Activated naive CD8-positive, alpha-beta T cell treated with anti-CD3 and anti-CD28 coated beads, Interleukin-2, amount 50 U/mL, for 24 hours (primary cell): ENCODE results near the gene NYAP2.

Experiments used
- ATAC-seq: fragments of 150-1000 bp; cut with Tn5 transposase; one replicate; pipeline ENCODE4 v1.10.0; 2021
- DNase-seq: peaks from one replicate; pipeline ENCODE4 v3.0.0; 2021
- H3K27ac Mint-ChIP-seq: one replicate; pipeline ENCODE4 v1.8.0; 2021; ENCODE audit warnings: mild to moderate bottlenecking, mixed read lengths
- H3K27me3 Mint-ChIP-seq: one replicate; pipeline ENCODE4 v1.8.0; 2021; ENCODE audit warnings: mixed read lengths
- H3K36me3 Mint-ChIP-seq: one replicate; pipeline ENCODE4 v1.8.0; 2021; ENCODE audit warnings: low read depth, mixed read lengths
- H3K4me1 Mint-ChIP-seq: one replicate; pipeline ENCODE4 v1.8.0; 2021; ENCODE audit warnings: mixed read lengths
- H3K4me3 Mint-ChIP-seq: one replicate; pipeline ENCODE4 v1.8.0; 2021; ENCODE audit warnings: mild to moderate bottlenecking, moderate library complexity, mixed read lengths
- H3K9me3 Mint-ChIP-seq: one replicate; pipeline ENCODE4 v1.8.0; 2021; ENCODE audit warnings: mixed read lengths

Gene NYAP2

DNA sequence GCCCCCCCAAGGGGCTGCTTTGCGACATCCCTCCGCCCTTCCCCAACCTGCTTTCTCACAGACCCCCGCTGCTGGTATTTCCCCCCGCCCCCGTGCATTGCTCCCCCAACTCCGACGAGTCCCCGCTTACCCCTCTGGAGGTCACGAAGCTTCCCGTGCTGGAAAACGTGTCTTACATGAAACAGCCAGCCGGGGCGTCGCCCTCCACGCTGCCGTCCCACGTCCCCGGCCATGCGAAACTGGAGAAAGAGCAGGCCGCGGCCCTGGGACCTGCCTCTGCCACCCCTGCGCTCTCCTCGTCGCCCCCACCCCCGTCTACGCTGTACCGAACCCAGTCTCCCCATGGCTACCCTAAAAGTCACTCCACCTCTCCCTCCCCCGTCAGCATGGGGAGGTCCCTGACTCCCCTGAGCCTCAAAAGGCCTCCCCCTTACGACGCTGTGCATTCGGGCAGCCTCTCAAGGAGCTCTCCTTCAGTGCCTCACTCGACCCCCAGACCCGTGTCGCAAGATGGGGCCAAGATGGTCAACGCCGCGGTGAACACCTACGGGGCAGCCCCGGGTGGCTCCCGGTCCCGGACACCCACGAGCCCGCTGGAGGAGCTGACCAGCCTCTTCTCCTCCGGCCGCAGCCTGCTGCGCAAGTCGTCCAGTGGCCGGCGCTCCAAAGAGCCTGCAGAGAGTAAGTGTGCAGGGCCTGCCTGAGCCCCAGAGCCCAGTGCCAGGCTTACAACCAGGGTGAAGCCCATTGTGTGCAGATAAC lies 183.0 kb downstream of the NYAP2 start:
- H3K27me3 Mint-ChIP-seq = no peaks in the 10 kb centered on the region
- DNase-seq (no peak), ATAC-seq (no peak)
- H3K4me3 Mint-ChIP-seq = no peak overlapping the region
- no peaks in the 10 kb centered on the region for H3K9me3 Mint-ChIP-seq
- H3K4me1 Mint-ChIP-seq = no peaks in the 10 kb centered on the region
- no peaks in the 10 kb centered on the region for H3K36me3 Mint-ChIP-seq
- H3K27ac Mint-ChIP-seq = no peak overlapping the region

DNA sequence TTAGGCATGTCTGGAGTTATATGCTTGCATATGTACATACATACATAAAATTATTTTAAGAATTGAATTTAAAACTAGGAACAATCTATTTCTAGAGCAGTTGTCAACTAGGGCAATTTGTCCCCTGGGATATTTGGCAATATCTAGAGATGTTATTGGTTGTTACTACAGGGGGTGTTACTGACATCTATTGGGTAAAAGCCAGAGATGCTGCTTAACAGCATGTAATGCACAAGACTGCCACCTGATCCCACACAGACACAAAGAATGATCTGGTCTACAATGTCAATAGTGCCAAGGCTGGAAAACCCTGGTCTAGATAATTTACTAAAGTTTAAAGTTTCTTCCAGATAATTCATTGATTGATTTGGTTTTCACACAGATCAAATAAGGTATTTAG lies 185.3 kb downstream of the NYAP2 start:
- Mint-ChIP-seq H3K27me3 (peaks cover 2% of the 10 kb centered on the region), H3K9me3 (no peaks in the 10 kb centered on the region), H3K36me3 (no peaks in the 10 kb centered on the region)

DNA sequence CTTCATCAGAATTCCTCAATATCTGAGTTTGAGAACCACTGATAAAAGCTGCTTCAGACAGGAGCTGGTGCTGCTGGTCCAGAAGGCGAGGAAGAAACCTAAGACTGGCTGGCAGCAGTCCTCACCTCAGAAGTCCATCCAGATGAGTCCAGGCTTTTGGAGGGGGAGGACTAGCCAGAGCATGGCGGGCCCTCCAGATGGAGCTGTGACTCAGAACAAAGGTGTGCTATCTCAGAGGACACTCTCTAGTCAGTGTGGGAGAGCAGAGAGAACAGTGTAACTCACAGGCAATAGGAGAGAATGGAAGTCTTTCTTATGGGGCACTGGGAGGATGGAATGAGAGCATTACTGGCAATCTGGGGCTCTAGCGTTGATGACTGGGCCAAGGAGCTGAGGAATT lies 191.4 kb downstream of the NYAP2 start:
- H3K27me3 Mint-ChIP-seq = peaks cover 4% of the 10 kb centered on the region
- H3K36me3 Mint-ChIP-seq = no peaks in the 10 kb centered on the region
- H3K27ac Mint-ChIP-seq = no peak overlapping the region
- H3K9me3 Mint-ChIP-seq = no peaks in the 10 kb centered on the region
- ATAC-seq = no peak
- no peak overlapping the region for H3K4me3 Mint-ChIP-seq
- H3K4me1 Mint-ChIP-seq = no peaks in the 10 kb centered on the region
- no peak for DNase-seq

More for the DNA sequence above, 185.3 kb downstream of the NYAP2 start:
- Mint-ChIP-seq H3K4me1 (no peaks in the 10 kb centered on the region), H3K27ac (no peak overlapping the region), H3K4me3 (no peak overlapping the region)
- ATAC-seq (no peak), DNase-seq (no peak)

DNA sequence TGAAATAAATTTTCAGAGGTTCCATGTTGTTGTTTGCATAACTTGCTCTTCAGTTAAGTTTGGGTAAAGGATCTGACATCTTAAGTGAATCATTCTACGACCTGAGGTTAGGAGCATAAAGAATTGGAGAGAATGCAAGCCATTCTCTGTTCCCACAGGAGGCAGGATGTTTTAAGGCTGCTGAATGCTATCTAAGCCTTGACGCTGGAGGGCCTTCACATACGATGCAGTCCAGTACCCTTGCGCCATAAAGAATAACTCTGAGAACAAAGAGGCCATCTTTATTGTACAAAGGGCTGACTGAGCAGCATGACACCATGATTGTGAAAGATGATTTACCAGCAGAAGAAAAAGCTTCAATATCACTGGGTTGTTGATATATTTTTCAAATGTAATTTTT lies 198.4 kb downstream of the NYAP2 start:
- H3K36me3 Mint-ChIP-seq = no peaks in the 10 kb centered on the region
- H3K27ac Mint-ChIP-seq = no peak overlapping the region
- H3K27me3 Mint-ChIP-seq = peaks cover 3% of the 10 kb centered on the region
- no peaks in the 10 kb centered on the region for H3K9me3 Mint-ChIP-seq
- no peaks in the 10 kb centered on the region for H3K4me1 Mint-ChIP-seq
- ATAC-seq (no peak), DNase-seq (no peak)
- no peak overlapping the region for H3K4me3 Mint-ChIP-seq

GRCh38 chr2:225598426-225598825 lies 198.9 kb downstream of the NYAP2 start:
- H3K27me3 Mint-ChIP-seq = peaks cover 3% of the 10 kb centered on the region
- H3K4me1 Mint-ChIP-seq = no peaks in the 10 kb centered on the region
- no peak overlapping the region for H3K27ac Mint-ChIP-seq
- H3K9me3 Mint-ChIP-seq = no peaks in the 10 kb centered on the region
- DNase-seq = no peak
- no peak overlapping the region for H3K4me3 Mint-ChIP-seq
- ATAC-seq = no peak
- H3K36me3 Mint-ChIP-seq = no peaks in the 10 kb centered on the region

GRCh38 chr2:225598897-225599296 lies 199.4 kb downstream of the NYAP2 start:
- Mint-ChIP-seq H3K4me1 (no peaks in the 10 kb centered on the region), H3K4me3 (no peak overlapping the region), H3K9me3 (no peaks in the 10 kb centered on the region), H3K36me3 (no peaks in the 10 kb centered on the region), H3K27me3 (peaks cover 3% of the 10 kb centered on the region), H3K27ac (no peak overlapping the region)
- ATAC-seq (no peak), DNase-seq (no peak)

DNA sequence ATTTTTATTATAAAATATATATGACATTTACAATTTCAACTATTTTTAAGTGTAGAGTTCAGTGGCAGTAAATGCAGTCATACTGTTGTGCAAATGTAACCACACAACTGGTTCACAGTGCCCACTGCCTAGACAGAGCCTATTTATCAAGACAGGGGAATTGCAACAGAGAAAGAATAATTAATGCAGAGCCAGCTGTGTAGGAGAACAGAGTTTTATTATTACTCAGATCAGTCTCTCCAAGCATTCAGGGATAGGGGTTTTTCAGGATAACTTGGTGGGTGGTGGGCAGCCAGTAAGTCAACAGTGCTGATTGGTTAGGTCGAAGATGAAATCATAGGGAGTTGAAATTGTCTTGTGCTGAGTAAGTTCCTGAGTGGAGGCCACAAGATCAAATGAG lies 200.3 kb downstream of the NYAP2 start:
- Mint-ChIP-seq H3K27me3 (peaks cover 5% of the 10 kb centered on the region), H3K36me3 (no peaks in the 10 kb centered on the region), H3K4me1 (no peaks in the 10 kb centered on the region), H3K9me3 (no peaks in the 10 kb centered on the region), H3K4me3 (no peak overlapping the region), H3K27ac (no peak overlapping the region)
- no peak for ATAC-seq
- no peak for DNase-seq

- no peak overlapping the region for H3K4me3 Mint-ChIP-seq
- no peaks in the 10 kb centered on the region for H3K36me3 Mint-ChIP-seq
- no peak for ATAC-seq
- H3K27ac Mint-ChIP-seq = no peak overlapping the region
- H3K4me1 Mint-ChIP-seq = no peaks in the 10 kb centered on the region
- H3K9me3 Mint-ChIP-seq = no peaks in the 10 kb centered on the region
- DNase-seq = no peak
- peaks cover 5% of the 10 kb centered on the region for H3K27me3 Mint-ChIP-seq
Measured at GRCh38 chr2:225600444-225600843, 200.9 kb downstream of the NYAP2 start.

GRCh38 chr2:225600865-225601264 lies 201.4 kb downstream of the NYAP2 start:
- no peak overlapping the region for H3K4me3 Mint-ChIP-seq
- H3K27me3 Mint-ChIP-seq = peaks cover 3% of the 10 kb centered on the region
- no peaks in the 10 kb centered on the region for H3K9me3 Mint-ChIP-seq
- no peak for ATAC-seq
- H3K27ac Mint-ChIP-seq = no peak overlapping the region
- DNase-seq = no peak
- no peaks in the 10 kb centered on the region for H3K36me3 Mint-ChIP-seq
- no peaks in the 10 kb centered on the region for H3K4me1 Mint-ChIP-seq

- Mint-ChIP-seq H3K27ac (no peak overlapping the region), H3K27me3 (peaks cover 2% of the 10 kb centered on the region), H3K4me1 (no peaks in the 10 kb centered on the region), H3K4me3 (no peak overlapping the region), H3K9me3 (no peaks in the 10 kb centered on the region), H3K36me3 (no peaks in the 10 kb centered on the region)
- ATAC-seq = no peak
- no peak for DNase-seq
Measured at GRCh38 chr2:225602205-225602604, 202.7 kb downstream of the NYAP2 start.

- ATAC-seq (no peak), DNase-seq (no peak)
- H3K9me3 Mint-ChIP-seq = no peaks in the 10 kb centered on the region
- no peaks in the 10 kb centered on the region for H3K4me1 Mint-ChIP-seq
- H3K4me3 Mint-ChIP-seq = no peak overlapping the region
- H3K36me3 Mint-ChIP-seq = no peaks in the 10 kb centered on the region
- H3K27ac Mint-ChIP-seq = no peak overlapping the region
- H3K27me3 Mint-ChIP-seq = peaks cover 6% of the 10 kb centered on the region
Measured at GRCh38 chr2:225608136-225608535, 208.6 kb downstream of the NYAP2 start.

- Mint-ChIP-seq H3K9me3 (no peaks in the 10 kb centered on the region), H3K36me3 (no peaks in the 10 kb centered on the region), H3K4me3 (no peak overlapping the region), H3K27ac (no peak overlapping the region), H3K27me3 (peaks cover 4% of the 10 kb centered on the region), H3K4me1 (no peaks in the 10 kb centered on the region)
- ATAC-seq = no peak
- DNase-seq = no peak
Measured at GRCh38 chr2:225612636-225613035, 213.1 kb downstream of the NYAP2 start.

GRCh38 chr2:225614915-225615314 lies 215.4 kb downstream of the NYAP2 start:
- ATAC-seq (no peak), DNase-seq (no peak)
- H3K27me3 Mint-ChIP-seq = peaks cover 4% of the 10 kb centered on the region
- no peaks in the 10 kb centered on the region for H3K4me1 Mint-ChIP-seq
- H3K4me3 Mint-ChIP-seq = no peak overlapping the region
- no peak overlapping the region for H3K27ac Mint-ChIP-seq
- no peaks in the 10 kb centered on the region for H3K9me3 Mint-ChIP-seq
- no peaks in the 10 kb centered on the region for H3K36me3 Mint-ChIP-seq

DNA sequence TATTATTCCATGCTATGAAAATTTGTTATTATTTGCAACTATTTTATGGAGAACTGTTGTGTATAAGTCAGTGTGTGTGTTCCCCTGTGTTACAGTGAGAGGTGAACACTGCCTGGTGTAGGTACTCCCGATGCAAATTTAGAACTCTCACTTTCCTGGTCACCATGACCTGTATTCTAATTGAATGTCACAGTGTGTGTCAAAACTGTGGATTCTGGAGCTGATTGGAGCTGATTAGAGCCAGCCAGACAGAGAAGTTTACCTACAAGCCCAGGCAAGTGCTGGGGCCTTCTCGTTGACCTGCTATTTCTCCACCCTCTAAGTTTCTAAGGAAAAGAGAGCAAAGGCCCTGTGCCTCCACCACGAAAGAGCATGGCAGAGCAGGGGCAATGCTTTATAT lies 216.0 kb downstream of the NYAP2 start:
- Mint-ChIP-seq H3K4me3 (no peak overlapping the region), H3K9me3 (no peaks in the 10 kb centered on the region), H3K36me3 (no peaks in the 10 kb centered on the region), H3K27me3 (peaks cover 5% of the 10 kb centered on the region), H3K4me1 (no peaks in the 10 kb centered on the region), H3K27ac (no peak overlapping the region)
- DNase-seq = no peak
- no peak for ATAC-seq

DNA sequence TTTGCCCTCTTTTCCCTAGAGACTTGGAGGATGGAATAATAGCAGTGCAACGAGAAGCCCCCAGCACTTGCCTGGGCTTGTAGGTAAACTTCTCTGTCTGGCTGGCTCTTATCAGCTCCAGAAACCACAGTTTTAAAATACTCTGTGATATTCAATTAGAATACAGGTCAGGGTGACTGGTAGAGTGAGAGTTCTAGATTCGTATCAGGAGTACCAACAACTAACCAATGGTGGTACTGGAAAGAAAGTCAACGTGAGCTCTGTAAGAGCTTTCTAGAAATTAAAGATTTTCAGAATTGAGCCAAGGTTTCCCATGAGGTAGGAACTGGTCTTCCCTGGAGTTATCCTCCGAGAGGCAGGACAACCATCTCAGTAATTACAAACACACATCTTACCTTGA lies 216.9 kb downstream of the NYAP2 start:
- H3K27me3 Mint-ChIP-seq = peaks cover 3% of the 10 kb centered on the region
- no peaks in the 10 kb centered on the region for H3K9me3 Mint-ChIP-seq
- H3K4me1 Mint-ChIP-seq = no peaks in the 10 kb centered on the region
- no peak overlapping the region for H3K4me3 Mint-ChIP-seq
- ATAC-seq (no peak), DNase-seq (no peak)
- H3K36me3 Mint-ChIP-seq = no peaks in the 10 kb centered on the region
- H3K27ac Mint-ChIP-seq = no peak overlapping the region

DNA sequence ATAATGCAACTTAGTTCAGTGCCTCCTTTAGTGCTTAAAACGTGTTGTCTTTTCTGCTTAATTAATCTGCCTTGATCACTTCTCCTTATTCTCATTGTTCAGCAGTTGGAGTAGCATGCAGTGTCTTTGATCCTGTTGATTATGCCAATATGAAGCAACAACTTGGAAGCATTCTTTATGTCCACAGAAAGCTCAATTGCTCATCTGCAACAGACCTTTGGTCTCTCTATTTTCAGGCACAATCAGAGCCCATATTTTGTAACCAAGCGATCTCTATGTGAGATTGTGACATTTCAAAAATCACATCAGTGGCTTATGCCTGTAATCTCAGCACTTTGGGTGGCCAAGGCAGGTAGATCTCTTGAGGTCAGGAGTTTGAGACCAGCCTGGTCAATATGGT lies 217.3 kb downstream of the NYAP2 start:
- Mint-ChIP-seq H3K36me3 (no peaks in the 10 kb centered on the region), H3K4me3 (no peak overlapping the region), H3K27ac (no peak overlapping the region), H3K9me3 (no peaks in the 10 kb centered on the region), H3K4me1 (no peaks in the 10 kb centered on the region), H3K27me3 (peaks cover 1% of the 10 kb centered on the region)
- ATAC-seq = no peak
- no peak for DNase-seq
